Panc1 (cell line): ENCODE data around the gene WWTR1. TPM values are rescaled to one million over a fixed set of nuclear protein-coding genes. Genes with fewer than 3 reads are reported as not detected.
A peak's percentile ranks its signal among the peaks of the same experiment; 100 is the strongest.

Experiments
- ATAC-seq: fragments of 200-7000 bp; cut with Tn5 transposase; 2 replicates; pipeline ENCODE4 v1.9.1; 2020; ENCODE audit warnings: mild to moderate bottlenecking, moderate library complexity
- BruUV-seq: library from RNA; stranded (reverse); fragments of 400-500 nt; replicated peaks from 2 replicates; lab custom pipeline; 2021; lab: Mats Ljungman, UMichigan
- CTCF ChIA-PET: fragments of 300-600 bp; sonication (Branson Sonifier 250); formaldehyde crosslinking; loops from one replicate; lab custom pipeline; 2022; ENCODE audit warnings: antibody characterized with exemption; lab: Charles Lee
- POLR2A ChIA-PET: fragments of 300-600 bp; sonication (Branson Sonifier 250); formaldehyde crosslinking; loops from one replicate; lab custom pipeline; 2022; ENCODE audit warnings: antibody characterized with exemption; lab: Charles Lee
- DNase-seq: peaks from one replicate; pipeline ENCODE4 v3.0.0-alpha.2; 2010; ENCODE audit warnings: low read depth, low spot score
- H3K27ac ChIP-seq: 2 replicates; pipeline ENCODE4 v1.5.1; 2011; ENCODE audit warnings: mild to moderate bottlenecking, low read length, inconsistent platforms
- H3K27me3 ChIP-seq: fragments of 200-500 bp; sonication (Bioruptor generic); 2 replicates; pipeline ENCODE4 v1.6.0; 2014; ENCODE audit warnings: low read length, inconsistent platforms; ENCODE audit not compliant: control insufficient read depth, insufficient read depth
- H3K36me3 ChIP-seq: fragments of 200-500 bp; sonication (Bioruptor generic); 2 replicates; pipeline ENCODE4 v1.5.1; 2014; ENCODE audit warnings: inconsistent platforms, mild to moderate bottlenecking, low read length, moderate library complexity; ENCODE audit not compliant: control insufficient read depth, insufficient read depth
- H3K4me1 ChIP-seq: 2 replicates; pipeline ENCODE4 v1.5.1; 2011; ENCODE audit warnings: inconsistent platforms, mild to moderate bottlenecking, low read length, moderate library complexity; ENCODE audit not compliant: control insufficient read depth, insufficient read depth
- H3K4me3 ChIP-seq, 2 experiments: 2 replicates each; pipeline ENCODE4 v1.5.1; 2011 to 2012; ENCODE audit warnings: low read depth in 2 of 2, low read length in 2 of 2, mild to moderate bottlenecking in 2 of 2, inconsistent platforms in 1 of 2, moderate library complexity in 1 of 2
- H3K9me3 ChIP-seq: fragments of 200-500 bp; sonication (Bioruptor generic); 2 replicates; pipeline ENCODE4 v1.5.1; 2014; ENCODE audit warnings: low read depth, mild to moderate bottlenecking, inconsistent platforms, low read length, moderate library complexity; ENCODE audit not compliant: control insufficient read depth, insufficient read depth
- CTCF ChIP-seq: fragments of 450-650 bp; IDR thresholded peaks from 2 replicates; pipeline ENCODE4 v1.5.1; 2017; ENCODE audit warnings: mild to moderate bottlenecking
- POLR2AphosphoS5 ChIP-seq: IDR thresholded peaks from 2 replicates; pipeline ENCODE4 v1.6.1; 2012; ENCODE audit warnings: mild to moderate bottlenecking, low read depth, low read length, moderate library complexity
- REST ChIP-seq, 2 experiments: IDR thresholded peaks; 2 replicates each; pipeline ENCODE4 v1.6.1; 2011 to 2012; ENCODE audit warnings: low read depth in 2 of 2, control low read depth in 1 of 2, low read length in 1 of 2, mild to moderate bottlenecking in 1 of 2, moderate library complexity in 1 of 2; ENCODE audit not compliant: insufficient read depth in 1 of 2
- SIN3A ChIP-seq: IDR thresholded peaks from 2 replicates; pipeline ENCODE4 v1.6.1; 2012; ENCODE audit warnings: low read depth, mild to moderate bottlenecking, low read length, moderate library complexity, borderline replicate concordance; ENCODE audit not compliant: insufficient read depth
- TCF7L2 ChIP-seq: IDR thresholded peaks from 2 replicates; pipeline ENCODE4 v1.6.1; 2011; ENCODE audit warnings: mild to moderate bottlenecking, low read depth, low read length, inconsistent platforms
- in situ Hi-C: cut with HindIII; loops from 2 replicates; pipeline ENCODE4 v1.10.0; 2016; ENCODE audit warnings: low sequenced_read_pairs, low pct_unique_long_range_greater_than_20kb
- intact Hi-C: fragments of 100-400 bp; cut with micrococcal nuclease; formaldehyde crosslinking; loops from one replicate; pipeline ENCODE4 v1.10.0; 2022; ENCODE audit not compliant: unreplicated experiment
- total RNA-seq: library from RNA; stranded (reverse); gene quantifications from one replicate; pipeline ENCODE4 v1.2.1, GENCODE V29; 2021; ENCODE audit not compliant: unreplicated experiment

WWTR1 gene
- total RNA-seq, 1 experiment from 2014 or later, result 298 TPM

GRCh38 chr3:149542375-149543312 lies 115.2 kb downstream of the WWTR1 start:
- in situ Hi-C loops, result no loop called here
- H3K36me3 ChIP-seq, result peaks cover 24% of the 10 kb centered on the region
- H3K27ac ChIP-seq, result peak overlapping the region; percentile 100
- intact Hi-C loops, result loop anchor here (10.0 kb wide), 1 partner anchor 112 kb away; the partner anchor contains the start of gene WWTR1
- H3K4me3 ChIP-seq, result no peak overlapping the region
- CTCF ChIA-PET, result interaction anchor here (0.7 to 1.0 kb wide), 2 partner anchors 12 to 24 kb away, joined by 3 to 7 read pairs; no protein-coding TSS in a partner anchor
- TF ChIP-seq POLR2AphosphoS5, result no peak
- no peak for TF ChIP-seq SIN3A
- no peak for TF ChIP-seq TCF7L2
- no peak for TF ChIP-seq CTCF
- H3K4me1 ChIP-seq, result peaks cover 99% of the 10 kb centered on the region
- H3K27me3 ChIP-seq, result no peaks in the 10 kb centered on the region
- ATAC-seq (peak; percentile 27), DNase-seq (no peak)
- POLR2A ChIA-PET, result interaction anchor here (0.6 to 1.0 kb wide), 2 partner anchors 104 to 587 kb away, joined by 3 to 18 read pairs; no protein-coding TSS in a partner anchor
- H3K9me3 ChIP-seq, result no peaks in the 10 kb centered on the region
- BruUV-seq, result no TSS peak

GRCh38 chr3:149541091-149541491 lies 116.7 kb downstream of the WWTR1 start:
- CTCF ChIA-PET, result no interaction called here
- in situ Hi-C loops (no loop called here), intact Hi-C loops (loop anchor here (10.0 kb wide), 1 partner anchor 114 kb away; the partner anchor contains the start of gene WWTR1)
- BruUV-seq, result TSS peak; percentile 21
- ATAC-seq (peak; percentile 64), DNase-seq (no peak)
- Histone ChIP-seq H3K4me1 (peaks cover 99% of the 10 kb centered on the region), H3K9me3 (no peaks in the 10 kb centered on the region), H3K36me3 (peaks cover 18% of the 10 kb centered on the region), H3K4me3 (no peak overlapping the region), H3K27me3 (no peaks in the 10 kb centered on the region), H3K27ac (peak overlapping the region; percentile 100)
- TF ChIP-seq CTCF, result peak; percentile 70
- TF ChIP-seq REST (IDR thresholded peaks at IDR 0.05; ENCODE audit: insufficient read depth in 1 of 2, low read depth in 2 of 2, low read length in 1 of 2), result no peak
- peak; percentile 52; the same call in 1 of the 2 replicates for TF ChIP-seq POLR2AphosphoS5
- 0 out of 2 replicates have a peak, but pooled peaks have one; percentile 20 for TF ChIP-seq TCF7L2
- no peak for TF ChIP-seq SIN3A
- POLR2A ChIA-PET, result interaction anchor here (0.6 kb wide), 1 partner anchor 105 kb away, joined by 7 read pairs; no protein-coding TSS in a partner anchor
